HG03139 (cell line): ENCODE measurements around the gene FAM47B.

ENCODE experiments used
- ATAC-seq: cut with Tn5 transposase; IDR thresholded peaks from one replicate; pipeline ENCODE4 v1.9.1; 2021; ENCODE audit not compliant: unreplicated experiment

FAM47B gene

GRCh38 chrX:34942496-34942895 is at the start of gene FAM47B:
TSS of gene FAM47B (plus strand) at chrX:34942796. CDS start at chrX:34942832, 36 bp downstream.
- ATAC-seq: no peak

DNA sequence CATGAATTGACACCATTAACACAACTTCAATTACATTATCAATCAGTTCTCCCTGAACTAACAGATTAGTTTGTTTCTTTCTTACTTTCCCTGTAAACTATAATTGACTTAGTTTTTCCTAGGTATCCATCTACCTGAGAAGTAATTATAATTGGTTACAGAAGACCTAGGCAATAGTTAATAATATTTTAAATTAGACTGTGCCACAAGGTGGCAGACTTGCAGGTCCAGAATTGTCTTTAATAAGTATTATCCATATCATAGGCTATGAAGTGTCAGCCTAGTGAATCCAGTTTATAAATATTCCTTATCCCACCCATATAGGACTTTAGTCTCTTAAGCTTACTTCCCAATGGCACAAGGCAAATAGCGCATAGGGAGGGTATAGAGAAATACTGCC is 48.9 kb upstream of the FAM47B start:
- no peak for ATAC-seq

- no peak for ATAC-seq
Measured at GRCh38 chrX:34900691-34901090, 41.9 kb upstream of the FAM47B start.

- no peak for ATAC-seq
Measured at GRCh38 chrX:34901761-34902160, 40.8 kb upstream of the FAM47B start.

DNA sequence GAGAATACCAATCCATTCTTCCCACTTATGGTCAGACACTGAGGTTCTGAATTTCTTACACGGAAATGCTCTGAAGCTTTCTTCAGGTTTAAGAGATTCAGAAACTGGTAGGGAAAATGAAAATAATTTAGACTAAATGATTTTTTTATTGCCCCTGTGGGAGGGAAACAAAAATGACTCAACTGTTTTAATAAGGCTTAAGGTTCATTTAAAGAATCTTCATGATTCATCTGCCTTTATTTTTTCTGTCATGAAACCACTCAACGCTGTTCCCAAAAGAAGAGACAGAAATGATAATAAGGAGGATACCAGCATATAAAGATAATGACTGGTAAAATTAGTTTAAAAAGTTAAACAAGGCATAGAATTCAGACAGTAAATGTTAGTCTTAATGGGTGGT is 39.3 kb upstream of the FAM47B start:
- no peak for ATAC-seq

GRCh38 chrX:34909151-34909550 is 33.4 kb upstream of the FAM47B start:
- ATAC-seq: no peak

GRCh38 chrX:34915463-34916225 is 27.0 kb upstream of the FAM47B start:
- no peak for ATAC-seq

DNA sequence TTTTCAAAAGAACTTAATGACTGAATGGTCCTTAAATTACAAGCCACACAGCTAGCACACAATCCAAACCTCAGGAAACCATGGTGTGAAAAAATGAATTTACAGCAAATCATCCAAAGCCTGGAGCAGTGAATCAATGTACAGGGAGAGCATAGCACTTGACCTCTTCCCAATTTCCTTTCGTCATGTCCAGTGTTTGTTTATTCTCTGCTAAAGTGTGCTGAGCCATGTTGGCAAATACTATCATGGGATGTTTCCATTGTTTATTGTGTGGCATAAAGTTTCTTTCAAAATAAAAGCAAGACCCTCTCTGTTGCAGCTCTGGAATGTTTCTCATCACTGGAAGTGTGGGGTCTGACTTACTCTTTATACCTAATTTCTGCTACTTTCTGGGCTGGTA is 25.4 kb upstream of the FAM47B start:
- ATAC-seq: no peak

- no peak for ATAC-seq
Measured at GRCh38 chrX:34918091-34918736, 24.4 kb upstream of the FAM47B start.

- no peak for ATAC-seq
Measured at GRCh38 chrX:34918856-34919255, 23.7 kb upstream of the FAM47B start.

DNA sequence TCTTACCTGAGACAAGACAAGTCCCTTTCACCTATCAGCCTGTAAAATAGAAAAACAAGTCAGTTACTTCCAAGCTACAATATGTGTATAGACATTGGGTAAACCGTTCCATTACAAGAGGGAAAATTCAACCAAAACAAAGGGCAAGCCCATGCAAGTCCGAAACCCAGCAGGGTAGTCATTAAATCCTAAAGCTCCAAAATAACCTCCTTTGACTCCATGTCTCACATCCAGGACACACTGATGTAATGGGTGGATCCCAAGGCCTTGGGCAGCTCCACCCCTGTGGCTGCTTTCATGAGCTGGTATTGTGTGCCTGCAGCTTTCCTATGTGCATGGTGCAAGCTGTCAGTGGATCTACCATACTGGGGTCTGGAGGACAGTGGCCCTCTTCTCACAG is 14.7 kb upstream of the FAM47B start:
- no peak for ATAC-seq

DNA sequence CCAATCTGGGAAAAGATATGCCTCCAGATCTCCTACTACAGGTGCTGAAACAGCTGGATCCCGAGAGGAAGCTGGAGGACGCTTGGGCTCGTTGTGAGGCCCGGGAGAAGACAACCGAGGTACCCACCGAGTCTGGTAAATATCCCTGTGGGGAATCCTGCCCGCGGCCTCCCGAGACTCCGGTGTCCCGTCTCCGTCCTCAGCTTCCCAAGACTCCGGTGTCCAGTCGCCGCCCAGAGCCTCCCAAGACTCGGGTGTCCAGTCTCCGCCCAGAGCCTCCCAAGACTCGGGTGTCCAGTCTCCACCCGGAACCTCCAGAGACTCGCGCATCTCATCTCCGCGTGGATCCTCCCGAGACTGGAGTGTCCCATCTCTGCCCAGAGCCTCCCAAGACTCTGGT is 639 bp downstream of the FAM47B start:
- ATAC-seq: no peak

- ATAC-seq: no peak
Measured at GRCh38 chrX:34956916-34957315, 14.3 kb downstream of the FAM47B start.

GRCh38 chrX:34961662-34962061 is 19.1 kb downstream of the FAM47B start:
- no peak for ATAC-seq

- no peak for ATAC-seq
Measured at GRCh38 chrX:34972206-34972605, 29.6 kb downstream of the FAM47B start.

- ATAC-seq: no peak
Measured at GRCh38 chrX:34978171-34978570, 35.6 kb downstream of the FAM47B start.

- ATAC-seq: no peak
Measured at GRCh38 chrX:34987646-34988045, 45.0 kb downstream of the FAM47B start.
